ENCODE results near the gene PXYLP1. TPM values are rescaled to one million over a fixed set of nuclear protein-coding genes. Genes with fewer than 3 reads are reported as not detected.

The PXYLP1 gene
- total RNA-seq, 2 experiments from 2014 or later = 21.2 to 22.6 TPM

GRCh38 chr3:141289228-141289772 lies 57.7 kb downstream of the PXYLP1 start:
- TF ChIP-seq CTCF (IDR thresholded peaks at IDR 0.05) = no peak
- CTCF ChIA-PET = interaction anchor here (1.2 kb wide), 1 partner anchor 58 kb away, joined by 3 read pairs; the partner anchor contains the start of gene PXYLP1
- Histone ChIP-seq H3K27ac (ENCODE audit: low read depth in 1 of 2, low read length in 2 of 2) (no peak overlapping the region), H3K27me3 (ENCODE audit: control insufficient read depth in 1 of 2, insufficient read depth in 2 of 2, low read length in 2 of 2) (no peaks in the 10 kb centered on the region), H3K4me1 (ENCODE audit: insufficient read depth, low read length) (peaks cover 3% of the 10 kb centered on the region), H3K4me3 (ENCODE audit: low read length) (no peak overlapping the region), H3K36me3 (ENCODE audit: insufficient read depth, low read length) (peaks cover 48% of the 10 kb centered on the region), H3K9me3 (ENCODE audit: control insufficient read depth in 1 of 2, insufficient read depth in 1 of 2, low read length in 2 of 2) (no peaks in the 10 kb centered on the region)
- ATAC-seq (ENCODE audit: poor library complexity) (no peak), DNase-seq (no peak)
- H3K4me3 Mint-ChIP-seq = no peak overlapping the region
- no peak overlapping the region for H3K27ac Mint-ChIP-seq
- peaks cover 15% of the 10 kb centered on the region for H3K4me1 Mint-ChIP-seq (ENCODE audit: low read depth)
- intact Hi-C loops (cut with DNase I, micrococcal nuclease) = no loop called here
- POLR2A ChIA-PET = no interaction called here
- H3K9me3 Mint-ChIP-seq = no peaks in the 10 kb centered on the region
- peaks cover 85% of the 10 kb centered on the region for H3K36me3 Mint-ChIP-seq (ENCODE audit: low read depth)
- H3K27me3 Mint-ChIP-seq = no peaks in the 10 kb centered on the region

GRCh38 chr3:141291559-141292355 lies 60.1 kb downstream of the PXYLP1 start:
- peaks cover 37% of the 10 kb centered on the region for H3K36me3 ChIP-seq (ENCODE audit: insufficient read depth, low read length)
- no peaks in the 10 kb centered on the region for H3K9me3 ChIP-seq (ENCODE audit: control insufficient read depth in 1 of 2, insufficient read depth in 1 of 2, low read length in 2 of 2)
- Mint-ChIP-seq H3K36me3 (ENCODE audit: low read depth) (peaks cover 77% of the 10 kb centered on the region), H3K4me3 (no peak overlapping the region), H3K9me3 (no peaks in the 10 kb centered on the region), H3K27me3 (no peaks in the 10 kb centered on the region), H3K27ac (peak overlapping the region; percentile 39), H3K4me1 (ENCODE audit: low read depth) (peaks cover 24% of the 10 kb centered on the region)
- intact Hi-C loops (cut with DNase I, micrococcal nuclease) = no loop called here
- peaks cover 3% of the 10 kb centered on the region for H3K4me1 ChIP-seq (ENCODE audit: insufficient read depth, low read length)
- ChIA-PET POLR2A (no interaction called here), CTCF (interaction anchor here (0.7 kb wide), 1 partner anchor 11 kb away, joined by 4 read pairs; no protein-coding TSS in a partner anchor)
- no peaks in the 10 kb centered on the region for H3K27me3 ChIP-seq (ENCODE audit: control insufficient read depth in 1 of 2, insufficient read depth in 2 of 2, low read length in 2 of 2)
- no peak for ATAC-seq (ENCODE audit: poor library complexity)
- DNase-seq = no peak
- no peak for TF ChIP-seq CTCF (IDR thresholded peaks at IDR 0.05)
- H3K27ac ChIP-seq (ENCODE audit: low read depth in 1 of 2, low read length in 2 of 2) = no peak overlapping the region
- no peak overlapping the region for H3K4me3 ChIP-seq (ENCODE audit: low read length)

- Mint-ChIP-seq H3K9me3 (no peaks in the 10 kb centered on the region), H3K36me3 (ENCODE audit: low read depth) (peaks cover 69% of the 10 kb centered on the region), H3K4me1 (ENCODE audit: low read depth) (peaks cover 24% of the 10 kb centered on the region), H3K27ac (peak overlapping the region; percentile 90), H3K27me3 (no peaks in the 10 kb centered on the region), H3K4me3 (no peak overlapping the region)
- DNase-seq = no peak
- Histone ChIP-seq H3K4me1 (ENCODE audit: insufficient read depth, low read length) (peaks cover 3% of the 10 kb centered on the region), H3K27me3 (ENCODE audit: control insufficient read depth in 1 of 2, insufficient read depth in 2 of 2, low read length in 2 of 2) (no peaks in the 10 kb centered on the region), H3K9me3 (ENCODE audit: control insufficient read depth in 1 of 2, insufficient read depth in 1 of 2, low read length in 2 of 2) (no peaks in the 10 kb centered on the region), H3K27ac (ENCODE audit: low read depth in 1 of 2, low read length in 2 of 2) (no peak overlapping the region), H3K4me3 (ENCODE audit: low read length) (no peak overlapping the region), H3K36me3 (ENCODE audit: insufficient read depth, low read length) (peaks cover 29% of the 10 kb centered on the region)
- intact Hi-C loops (cut with DNase I, micrococcal nuclease) = no loop called here
- ChIA-PET CTCF (interaction anchor here (0.7 kb wide), 1 partner anchor 10 kb away, joined by 4 read pairs; no protein-coding TSS in a partner anchor), POLR2A (interaction anchor here (0.8 kb wide), 1 partner anchor 25 kb away, joined by 3 read pairs; no protein-coding TSS in a partner anchor)
- no peak for ATAC-seq (ENCODE audit: poor library complexity)
- no peak for TF ChIP-seq CTCF (IDR thresholded peaks at IDR 0.05)
Measured at GRCh38 chr3:141292356-141293058, 60.9 kb downstream of the PXYLP1 start.
